NCI-H187 (cell line): ENCODE data around the gene ATP7A.
A peak's percentile ranks its signal among the peaks of the same experiment; 100 is the strongest.
"Not testable (repeated sequence)": the region's sequence is repeated elsewhere in the genome, so short reads cannot be mapped to it uniquely, and the experiment has no call there.

Source experiments
- DNase-seq, 2 experiments: peaks; one replicate each; lab custom pipeline; 2025; lab: John Stamatoyannopoulos, UW

The ATP7A gene

GRCh38 chrX:77910108-77910840, at the start of gene ATP7A:
Gene ATP7A, plus strand, starts transcription at chrX:77910693. Its CDS starts 60,949 bp downstream, at chrX:77971642.
- DNase-seq: peak; percentile 74 to 79

- DNase-seq: no peak
Measured at GRCh38 chrX:77875372-77875771, 35.1 kb upstream of the ATP7A start.

- not testable (repeated sequence) for DNase-seq
Measured at GRCh38 chrX:77881418-77881817, 29.1 kb upstream of the ATP7A start.

- DNase-seq: no peak
Measured at GRCh38 chrX:77892887-77893286, 17.6 kb upstream of the ATP7A start.

- no peak for DNase-seq
Measured at GRCh38 chrX:77893713-77894112, 16.8 kb upstream of the ATP7A start.

GRCh38 chrX:77894921-77895886, 15.3 kb upstream of the ATP7A start, which contains the start of gene MAGT1:
Gene MAGT1, minus strand, starts transcription at chrX:77895435. Its CDS starts 25 bp downstream, at chrX:77895410.
- peak; percentile 74 to 93 for DNase-seq

- DNase-seq: peak; percentile 80 to 83
Measured at GRCh38 chrX:77899081-77899828, 11.2 kb upstream of the ATP7A start, which contains the start of gene COX7B. Gene COX7B, plus strand, starts transcription at chrX:77899468. Its CDS starts 86 bp downstream, at chrX:77899554.

GRCh38 chrX:77900688-77901087, 9.8 kb upstream of the ATP7A start:
- DNase-seq: no peak

- no peak for DNase-seq
Measured at GRCh38 chrX:77901506-77901905, 9.0 kb upstream of the ATP7A start.

GRCh38 chrX:77917294-77917933, 6.9 kb downstream of the ATP7A start:
- DNase-seq: no peak

- no peak for DNase-seq
Measured at GRCh38 chrX:77918568-77918967, 8.1 kb downstream of the ATP7A start.

GRCh38 chrX:77919370-77919769, 8.9 kb downstream of the ATP7A start:
- not testable (repeated sequence) for DNase-seq

GRCh38 chrX:77922787-77923186, 12.3 kb downstream of the ATP7A start:
- DNase-seq: no peak

- DNase-seq: no peak
Measured at GRCh38 chrX:77924320-77924859, 13.9 kb downstream of the ATP7A start.

GRCh38 chrX:77925764-77926163, 15.3 kb downstream of the ATP7A start:
- DNase-seq: no peak

- no peak for DNase-seq
Measured at GRCh38 chrX:77930581-77930980, 20.1 kb downstream of the ATP7A start.

GRCh38 chrX:77935886-77936285, 25.4 kb downstream of the ATP7A start:
- DNase-seq: no peak

- DNase-seq: no peak
Measured at GRCh38 chrX:77936299-77936698, 25.8 kb downstream of the ATP7A start.

- DNase-seq: no peak
Measured at GRCh38 chrX:77937291-77937690, 26.8 kb downstream of the ATP7A start.

GRCh38 chrX:77938083-77938680, 27.7 kb downstream of the ATP7A start:
- no peak for DNase-seq

- DNase-seq: not testable (repeated sequence)
Measured at GRCh38 chrX:77945031-77945430, 34.5 kb downstream of the ATP7A start.
